DMS79 treated with DMSO at 0.1 percent for 48 hours (cell line): ENCODE measurements around the gene ZNF618.

Experiments used
- DNase-seq: peaks from one replicate; lab custom pipeline; 2025; lab: John Stamatoyannopoulos, UW

Gene ZNF618

GRCh38 chr9:114098021-114098935 lies 222.2 kb downstream of the ZNF618 start:
- DNase-seq, result peak; percentile 63

GRCh38 chr9:114098936-114099668 lies 223.0 kb downstream of the ZNF618 start, which contains the start of gene KIF12:
Gene KIF12 (minus strand): TSS chr9:114099292. CDS start chr9:114099276, 16 bp downstream.
- DNase-seq, result peak; percentile 48

- DNase-seq, result peak; percentile 30
Measured at GRCh38 chr9:114099669-114100270, 223.7 kb downstream of the ZNF618 start.

GRCh38 chr9:114100536-114100935 lies 224.4 kb downstream of the ZNF618 start:
- DNase-seq, result no peak

- DNase-seq, result no peak
Measured at GRCh38 chr9:114102484-114102883, 226.4 kb downstream of the ZNF618 start.

GRCh38 chr9:114105236-114105635 lies 229.1 kb downstream of the ZNF618 start:
- DNase-seq, result no peak
